ENCODE measurements around the gene SEPSECS.

SEPSECS gene

GRCh38 chr4:25129917-25130316 lies 30.3 kb downstream of the SEPSECS start:
- Histone ChIP-seq H3K36me3 (ENCODE audit: control insufficient read depth, insufficient read depth, low read length) (no peaks in the 10 kb centered on the region), H3K27me3 (ENCODE audit: control insufficient read depth, insufficient read depth, low read length, poor library complexity, severe bottlenecking) (no peaks in the 10 kb centered on the region), H3K9me3 (ENCODE audit: control insufficient read depth, low read length) (no peaks in the 10 kb centered on the region), H3K27ac (ENCODE audit: insufficient read depth, low read depth, low read length, poor library complexity, severe bottlenecking) (peak overlapping the region; percentile 67), H3K4me1 (ENCODE audit: control insufficient read depth, insufficient read depth, low read length) (peaks cover 37% of the 10 kb centered on the region), H3K4me3 (ENCODE audit: insufficient read depth, low read depth, low read length) (no peak overlapping the region)
- 81 to 100% methylated on average over 1 of the region's 1 CpG for WGBS, 2 experiments

- Histone ChIP-seq H3K36me3 (ENCODE audit: control insufficient read depth, insufficient read depth, low read length) (peaks cover 4% of the 10 kb centered on the region), H3K4me1 (ENCODE audit: control insufficient read depth, insufficient read depth, low read length) (peaks cover 37% of the 10 kb centered on the region), H3K9me3 (ENCODE audit: control insufficient read depth, low read length) (no peaks in the 10 kb centered on the region), H3K4me3 (ENCODE audit: insufficient read depth, low read depth, low read length) (no peak overlapping the region), H3K27ac (ENCODE audit: insufficient read depth, low read depth, low read length, poor library complexity, severe bottlenecking) (no peak overlapping the region), H3K27me3 (ENCODE audit: control insufficient read depth, insufficient read depth, low read length, poor library complexity, severe bottlenecking) (no peaks in the 10 kb centered on the region)
These were observed 31.6 kb downstream of the SEPSECS start for GRCh38 chr4:25128671-25129070.

- Histone ChIP-seq H3K4me3 (ENCODE audit: insufficient read depth, low read depth, low read length) (no peak overlapping the region), H3K27ac (ENCODE audit: insufficient read depth, low read depth, low read length, poor library complexity, severe bottlenecking) (no peak overlapping the region), H3K4me1 (ENCODE audit: control insufficient read depth, insufficient read depth, low read length) (peaks cover 7% of the 10 kb centered on the region), H3K27me3 (ENCODE audit: control insufficient read depth, insufficient read depth, low read length, poor library complexity, severe bottlenecking) (no peaks in the 10 kb centered on the region), H3K9me3 (ENCODE audit: control insufficient read depth, low read length) (no peaks in the 10 kb centered on the region), H3K36me3 (ENCODE audit: control insufficient read depth, insufficient read depth, low read length) (peaks cover 11% of the 10 kb centered on the region)
- WGBS, 2 experiments = 92 to 95% methylated on average over 2 of the region's 3 CpGs
These were observed 37.0 kb downstream of the SEPSECS start for GRCh38 chr4:25123236-25123635.

GRCh38 chr4:25120146-25120940 lies 39.9 kb downstream of the SEPSECS start:
- Histone ChIP-seq H3K27me3 (ENCODE audit: control insufficient read depth, insufficient read depth, low read length, poor library complexity, severe bottlenecking) (no peaks in the 10 kb centered on the region), H3K36me3 (ENCODE audit: control insufficient read depth, insufficient read depth, low read length) (peaks cover 11% of the 10 kb centered on the region), H3K4me1 (ENCODE audit: control insufficient read depth, insufficient read depth, low read length) (no peaks in the 10 kb centered on the region), H3K4me3 (ENCODE audit: insufficient read depth, low read depth, low read length) (no peak overlapping the region), H3K27ac (ENCODE audit: insufficient read depth, low read depth, low read length, poor library complexity, severe bottlenecking) (no peak overlapping the region), H3K9me3 (ENCODE audit: control insufficient read depth, low read length) (no peaks in the 10 kb centered on the region)
- 100% methylated on average over 1 to 3 of the region's 3 CpGs for WGBS, 2 experiments

GRCh38 chr4:25117716-25118472 lies 42.4 kb downstream of the SEPSECS start:
- 90 to 94% methylated on average over 4 to 6 of the region's 6 CpGs for WGBS, 2 experiments
- no peak overlapping the region for H3K27ac ChIP-seq (ENCODE audit: insufficient read depth, low read depth, low read length, poor library complexity, severe bottlenecking)
- no peaks in the 10 kb centered on the region for H3K9me3 ChIP-seq (ENCODE audit: control insufficient read depth, low read length)
- H3K4me3 ChIP-seq (ENCODE audit: insufficient read depth, low read depth, low read length) = no peak overlapping the region
- no peaks in the 10 kb centered on the region for H3K27me3 ChIP-seq (ENCODE audit: control insufficient read depth, insufficient read depth, low read length, poor library complexity, severe bottlenecking)
- no peaks in the 10 kb centered on the region for H3K36me3 ChIP-seq (ENCODE audit: control insufficient read depth, insufficient read depth, low read length)
- no peaks in the 10 kb centered on the region for H3K4me1 ChIP-seq (ENCODE audit: control insufficient read depth, insufficient read depth, low read length)

GRCh38 chr4:25117274-25117673 lies 43.0 kb downstream of the SEPSECS start:
- Histone ChIP-seq H3K27ac (ENCODE audit: insufficient read depth, low read depth, low read length, poor library complexity, severe bottlenecking) (no peak overlapping the region), H3K27me3 (ENCODE audit: control insufficient read depth, insufficient read depth, low read length, poor library complexity, severe bottlenecking) (no peaks in the 10 kb centered on the region), H3K36me3 (ENCODE audit: control insufficient read depth, insufficient read depth, low read length) (no peaks in the 10 kb centered on the region), H3K9me3 (ENCODE audit: control insufficient read depth, low read length) (no peaks in the 10 kb centered on the region), H3K4me3 (ENCODE audit: insufficient read depth, low read depth, low read length) (no peak overlapping the region), H3K4me1 (ENCODE audit: control insufficient read depth, insufficient read depth, low read length) (no peaks in the 10 kb centered on the region)
- 90 to 91% methylated on average over 4 of the region's 4 CpGs for WGBS, 2 experiments

GRCh38 chr4:25113915-25114904 lies 46.0 kb downstream of the SEPSECS start:
- Histone ChIP-seq H3K9me3 (ENCODE audit: control insufficient read depth, low read length) (no peaks in the 10 kb centered on the region), H3K4me3 (ENCODE audit: insufficient read depth, low read depth, low read length) (no peak overlapping the region), H3K27me3 (ENCODE audit: control insufficient read depth, insufficient read depth, low read length, poor library complexity, severe bottlenecking) (no peaks in the 10 kb centered on the region), H3K4me1 (ENCODE audit: control insufficient read depth, insufficient read depth, low read length) (no peaks in the 10 kb centered on the region), H3K27ac (ENCODE audit: insufficient read depth, low read depth, low read length, poor library complexity, severe bottlenecking) (no peak overlapping the region), H3K36me3 (ENCODE audit: control insufficient read depth, insufficient read depth, low read length) (no peaks in the 10 kb centered on the region)
- WGBS, 2 experiments = 77 to 86% methylated on average over 13 of the region's 13 CpGs

GRCh38 chr4:25112995-25113380 lies 47.3 kb downstream of the SEPSECS start:
- Histone ChIP-seq H3K9me3 (ENCODE audit: control insufficient read depth, low read length) (no peaks in the 10 kb centered on the region), H3K36me3 (ENCODE audit: control insufficient read depth, insufficient read depth, low read length) (no peaks in the 10 kb centered on the region), H3K4me1 (ENCODE audit: control insufficient read depth, insufficient read depth, low read length) (no peaks in the 10 kb centered on the region), H3K27me3 (ENCODE audit: control insufficient read depth, insufficient read depth, low read length, poor library complexity, severe bottlenecking) (no peaks in the 10 kb centered on the region), H3K27ac (ENCODE audit: insufficient read depth, low read depth, low read length, poor library complexity, severe bottlenecking) (no peak overlapping the region), H3K4me3 (ENCODE audit: insufficient read depth, low read depth, low read length) (no peak overlapping the region)
- 89 to 92% methylated on average over 3 of the region's 3 CpGs for WGBS, 2 experiments

GRCh38 chr4:25112366-25112994 lies 47.8 kb downstream of the SEPSECS start:
- Histone ChIP-seq H3K4me1 (ENCODE audit: control insufficient read depth, insufficient read depth, low read length) (no peaks in the 10 kb centered on the region), H3K27me3 (ENCODE audit: control insufficient read depth, insufficient read depth, low read length, poor library complexity, severe bottlenecking) (no peaks in the 10 kb centered on the region), H3K9me3 (ENCODE audit: control insufficient read depth, low read length) (no peaks in the 10 kb centered on the region), H3K27ac (ENCODE audit: insufficient read depth, low read depth, low read length, poor library complexity, severe bottlenecking) (no peak overlapping the region), H3K4me3 (ENCODE audit: insufficient read depth, low read depth, low read length) (no peak overlapping the region), H3K36me3 (ENCODE audit: control insufficient read depth, insufficient read depth, low read length) (no peaks in the 10 kb centered on the region)
- WGBS, 2 experiments = 90 to 94% methylated on average over 11 of the region's 11 CpGs

All from ectodermal cell (in vitro differentiated cells).